ENCODE data around the gene ENOX1.

GRCh38 chr13:43286751-43287150, 500.0 kb downstream of the ENOX1 start:
- TF ChIP-seq CTCF (conservative IDR thresholded peaks at IDR 0.05; ENCODE audit: low read depth, low read length) (no peak), EZH2phosphoT487 (IDR thresholded peaks at IDR 0.05; ENCODE audit: borderline replicate concordance, low read length) (no peak)
